Measurements from ENCODE around the gene G6PD.

G6PD gene

DNA sequence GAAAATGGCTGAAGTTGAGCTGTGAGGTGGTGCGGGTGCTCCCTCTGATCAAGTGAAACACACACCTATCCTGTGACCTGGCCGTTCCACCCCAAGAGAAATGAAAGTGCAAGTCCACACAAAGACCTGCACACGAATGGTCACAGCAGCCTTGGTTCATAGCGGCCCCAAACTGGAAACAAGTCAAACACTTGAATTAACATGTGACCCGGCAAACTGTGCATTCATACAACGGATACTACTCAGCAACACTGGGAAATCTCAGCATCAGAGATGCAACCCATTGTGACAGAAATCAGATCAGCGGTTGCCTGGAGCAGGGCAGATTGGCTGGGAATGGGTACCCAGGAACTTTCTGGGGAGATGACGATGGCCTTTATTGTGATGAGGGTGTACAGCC is 7.6 kb downstream of the G6PD start:
- ChIA-PET POLR2A (no interaction called here), CTCF (interaction anchor here (0.6 to 1.2 kb wide), 2 partner anchors 40 to 166 kb away, joined by 3 to 4 read pairs; no protein-coding TSS in a partner anchor)
- H3K27ac ChIP-seq (ENCODE audit: insufficient read depth in 1 of 2, low read depth in 1 of 2, low read length in 2 of 2, poor library complexity in 1 of 2, severe bottlenecking in 2 of 2) = no peak overlapping the region
- no peak for DNase-seq
- peaks cover 0 to 21% (median 7%) of the 10 kb centered on the region in 4 experiments for H3K36me3 ChIP-seq (ENCODE audit: control insufficient read depth in 4 of 4, insufficient read depth in 4 of 4, low read length in 3 of 4)
- 94% methylated on average over 6 of the region's 8 CpGs for WGBS (ENCODE audit: insufficient coverage)
- no peak overlapping the region for H3K4me3 ChIP-seq (ENCODE audit: control insufficient read depth in 1 of 7, extremely low read depth in 1 of 7, insufficient read depth in 4 of 7, low read depth in 2 of 7, low read length in 6 of 7)
- no peaks in the 10 kb centered on the region for H3K9me3 ChIP-seq (ENCODE audit: control extremely low read depth in 1 of 5, control insufficient read depth in 4 of 5, insufficient read depth in 2 of 5, low read depth in 1 of 5, low read length in 4 of 5)
- peaks cover 0 to 3% (median 0%) of the 10 kb centered on the region in 5 experiments for H3K27me3 ChIP-seq (replicated peaks in 2 of 5; ENCODE audit: control insufficient read depth in 4 of 5, insufficient read depth in 5 of 5, low read length in 4 of 5)
- peaks cover 7 to 40% (median 35%) of the 10 kb centered on the region in 4 experiments for H3K4me1 ChIP-seq (ENCODE audit: control extremely low read depth in 1 of 4, control insufficient read depth in 4 of 4, insufficient read depth in 4 of 4, low read length in 3 of 4)

DNA sequence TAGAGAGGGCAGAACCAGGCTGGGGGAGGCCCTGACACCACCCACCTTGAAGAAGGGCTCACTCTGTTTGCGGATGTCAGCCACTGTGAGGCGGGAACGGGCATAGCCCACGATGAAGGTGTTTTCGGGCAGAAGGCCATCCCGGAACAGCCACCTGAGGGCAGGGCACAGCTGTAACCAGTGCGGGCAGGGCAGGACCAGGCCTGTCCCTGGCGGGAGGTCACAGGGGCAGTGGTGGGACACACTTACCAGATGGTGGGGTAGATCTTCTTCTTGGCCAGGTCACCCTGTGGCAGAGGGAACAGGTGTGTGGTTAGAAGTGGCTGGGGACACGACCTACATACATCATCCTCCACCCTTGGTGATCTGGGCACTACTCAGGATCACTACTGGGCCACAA is 10.8 kb downstream of the G6PD start:
- H3K36me3 ChIP-seq (ENCODE audit: control insufficient read depth in 4 of 4, insufficient read depth in 4 of 4, low read length in 3 of 4) = peaks cover 0 to 38% (median 22%) of the 10 kb centered on the region in 4 experiments
- ChIA-PET POLR2A (no interaction called here), CTCF (interaction anchor here (0.7 to 2.8 kb wide), 4 partner anchors 46 to 231 kb away, joined by 3 to 19 read pairs (median 3); partner anchors contain the start of gene FLNA)
- WGBS (ENCODE audit: insufficient coverage) = 84% methylated on average over 9 of the region's 9 CpGs
- DNase-seq = no peak
- H3K27ac ChIP-seq (ENCODE audit: insufficient read depth in 1 of 2, low read depth in 1 of 2, low read length in 2 of 2, poor library complexity in 1 of 2, severe bottlenecking in 2 of 2) = no peak overlapping the region
- no peak overlapping the region for H3K4me3 ChIP-seq (ENCODE audit: control insufficient read depth in 1 of 7, extremely low read depth in 1 of 7, insufficient read depth in 4 of 7, low read depth in 2 of 7, low read length in 6 of 7)
- H3K4me1 ChIP-seq (ENCODE audit: control extremely low read depth in 1 of 4, control insufficient read depth in 4 of 4, insufficient read depth in 4 of 4, low read length in 3 of 4) = peaks cover 0 to 12% (median 5%) of the 10 kb centered on the region in 4 experiments
- H3K9me3 ChIP-seq (ENCODE audit: control extremely low read depth in 1 of 5, control insufficient read depth in 4 of 5, insufficient read depth in 2 of 5, low read depth in 1 of 5, low read length in 4 of 5) = no peaks in the 10 kb centered on the region
- H3K27me3 ChIP-seq (replicated peaks in 2 of 5; ENCODE audit: control insufficient read depth in 4 of 5, insufficient read depth in 5 of 5, low read length in 4 of 5) = peaks cover 0 to 4% (median 0%) of the 10 kb centered on the region in 5 experiments

DNA sequence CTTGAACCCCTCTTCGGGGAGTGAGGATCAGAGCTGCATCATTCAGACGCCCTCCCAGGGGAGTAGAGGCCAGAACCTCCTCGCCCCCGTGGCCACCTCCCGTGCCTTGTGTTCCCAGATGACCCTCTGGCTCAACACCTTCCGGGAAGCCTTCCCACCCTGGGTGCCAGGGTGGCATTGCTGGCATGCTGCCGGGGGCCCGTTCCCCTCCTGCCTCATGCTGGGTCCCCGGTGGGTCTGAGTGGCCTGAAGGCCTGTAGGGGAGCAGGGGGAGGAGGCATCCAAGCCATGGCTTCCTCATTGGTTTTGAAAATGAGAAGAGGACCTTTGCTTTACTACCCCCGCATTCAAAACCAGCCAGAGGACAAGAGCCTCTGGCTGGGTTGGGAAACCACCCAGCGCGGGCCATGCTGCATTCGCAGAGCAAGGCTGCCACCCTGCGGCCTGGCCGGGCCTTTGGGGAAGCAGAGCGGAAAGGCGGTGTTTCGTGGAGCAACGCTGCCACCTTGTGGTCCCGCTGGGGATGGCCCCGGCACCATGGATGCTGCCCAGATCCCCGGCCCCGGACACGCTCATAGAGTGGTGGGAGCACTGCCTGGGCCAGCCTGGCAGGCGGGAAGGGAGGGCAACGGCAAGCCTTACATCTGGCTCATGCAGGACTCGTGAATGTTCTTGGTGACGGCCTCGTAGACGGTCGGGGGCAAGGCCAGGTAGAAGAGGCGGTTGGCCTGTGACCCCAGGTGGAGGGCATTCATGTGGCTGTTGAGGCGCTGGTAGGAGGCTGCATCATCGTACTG is 11.9 kb downstream of the G6PD start:
- Histone ChIP-seq H3K27me3 (replicated peaks in 2 of 5; ENCODE audit: control insufficient read depth in 4 of 5, insufficient read depth in 5 of 5, low read length in 4 of 5) (peaks cover 0 to 4% (median 0%) of the 10 kb centered on the region in 5 experiments), H3K4me3 (ENCODE audit: control insufficient read depth in 1 of 7, extremely low read depth in 1 of 7, insufficient read depth in 4 of 7, low read depth in 2 of 7, low read length in 6 of 7) (no peak overlapping the region), H3K27ac (ENCODE audit: insufficient read depth in 1 of 2, low read depth in 1 of 2, low read length in 2 of 2, poor library complexity in 1 of 2, severe bottlenecking in 2 of 2) (no peak overlapping the region), H3K36me3 (ENCODE audit: control insufficient read depth in 4 of 4, insufficient read depth in 4 of 4, low read length in 3 of 4) (peaks cover 0 to 44% (median 24%) of the 10 kb centered on the region in 4 experiments), H3K9me3 (ENCODE audit: control extremely low read depth in 1 of 5, control insufficient read depth in 4 of 5, insufficient read depth in 2 of 5, low read depth in 1 of 5, low read length in 4 of 5) (no peaks in the 10 kb centered on the region), H3K4me1 (ENCODE audit: control extremely low read depth in 1 of 4, control insufficient read depth in 4 of 4, insufficient read depth in 4 of 4, low read length in 3 of 4) (peaks cover 0 to 4% (median 0%) of the 10 kb centered on the region in 4 experiments)
- CTCF ChIA-PET = interaction anchor here (0.7 to 2.8 kb wide), 8 partner anchors 11 to 230 kb away, joined by 3 to 19 read pairs (median 3); partner anchors contain the start of gene FLNA
- POLR2A ChIA-PET = no interaction called here
- 38% methylated on average over 34 of the region's 34 CpGs for WGBS (ENCODE audit: insufficient coverage)
- peak; percentile 73 to 93 (median 89) for DNase-seq

DNA sequence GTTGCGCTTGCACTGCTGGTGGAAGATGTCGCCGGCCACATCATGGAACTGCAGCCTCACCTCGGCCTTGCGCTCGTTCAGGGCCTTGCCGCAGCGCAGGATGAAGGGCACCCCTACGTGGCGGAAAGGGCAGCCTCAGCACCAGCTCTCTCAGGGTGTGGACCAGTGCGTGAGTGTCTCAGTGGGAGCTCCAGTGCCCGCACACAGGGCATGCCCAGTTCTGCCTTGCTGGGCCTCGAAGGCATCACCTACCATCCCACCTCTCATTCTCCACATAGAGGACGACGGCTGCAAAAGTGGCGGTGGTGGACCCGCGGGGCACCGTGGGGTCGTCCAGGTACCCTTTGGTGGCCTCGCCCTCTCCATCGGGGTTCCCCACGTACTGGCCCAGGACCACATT is 14.0 kb downstream of the G6PD start:
- 92% methylated on average over 19 of the region's 23 CpGs for WGBS (ENCODE audit: insufficient coverage)
- Histone ChIP-seq H3K36me3 (ENCODE audit: control insufficient read depth in 4 of 4, insufficient read depth in 4 of 4, low read length in 3 of 4) (peaks cover 0 to 44% (median 24%) of the 10 kb centered on the region in 4 experiments), H3K4me1 (ENCODE audit: control extremely low read depth in 1 of 4, control insufficient read depth in 4 of 4, insufficient read depth in 4 of 4, low read length in 3 of 4) (peaks cover 0 to 4% (median 0%) of the 10 kb centered on the region in 4 experiments), H3K9me3 (ENCODE audit: control extremely low read depth in 1 of 5, control insufficient read depth in 4 of 5, insufficient read depth in 2 of 5, low read depth in 1 of 5, low read length in 4 of 5) (no peaks in the 10 kb centered on the region), H3K4me3 (ENCODE audit: control insufficient read depth in 1 of 7, extremely low read depth in 1 of 7, insufficient read depth in 4 of 7, low read depth in 2 of 7, low read length in 6 of 7) (no peak overlapping the region), H3K27ac (ENCODE audit: insufficient read depth in 1 of 2, low read depth in 1 of 2, low read length in 2 of 2, poor library complexity in 1 of 2, severe bottlenecking in 2 of 2) (no peak overlapping the region), H3K27me3 (replicated peaks in 2 of 5; ENCODE audit: control insufficient read depth in 4 of 5, insufficient read depth in 5 of 5, low read length in 4 of 5) (peaks cover 0 to 4% (median 0%) of the 10 kb centered on the region in 5 experiments)
- POLR2A ChIA-PET = no interaction called here
- DNase-seq = no peak
- CTCF ChIA-PET = interaction anchor here (1.0 to 1.8 kb wide), 4 partner anchors 16 to 157 kb away, joined by 3 to 5 read pairs (median 3); no protein-coding TSS in a partner anchor

DNA sequence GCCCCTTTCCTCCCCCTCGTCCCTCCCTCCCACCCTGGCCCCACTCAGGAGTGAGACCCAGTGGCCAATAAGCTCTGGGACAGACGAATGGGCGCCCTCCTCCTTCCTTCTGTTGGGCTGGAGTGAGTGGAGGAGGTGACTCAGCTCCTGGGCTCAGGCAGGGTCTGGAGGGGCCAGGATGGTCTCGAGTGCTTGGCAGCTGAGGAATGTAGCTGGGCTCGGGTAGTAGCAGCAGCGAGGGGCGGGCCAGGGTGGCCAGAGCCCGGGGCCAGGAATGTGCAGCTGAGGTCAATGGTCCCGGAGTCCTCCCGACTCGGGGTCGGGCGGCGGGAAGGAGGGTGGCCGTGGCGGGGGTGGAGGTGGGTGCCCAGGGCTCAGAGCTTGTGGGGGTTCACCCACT is 15.0 kb downstream of the G6PD start:
- ChIA-PET POLR2A (interaction anchor here (0.6 to 0.7 kb wide), 2 partner anchors 118 to 135 kb away, joined by 3 read pairs; no protein-coding TSS in a partner anchor), CTCF (interaction anchor here (1.1 to 1.8 kb wide), 3 partner anchors 10 to 40 kb away, joined by 3 to 5 read pairs (median 4); no protein-coding TSS in a partner anchor)
- DNase-seq = no peak
- Histone ChIP-seq H3K27ac (ENCODE audit: insufficient read depth in 1 of 2, low read depth in 1 of 2, low read length in 2 of 2, poor library complexity in 1 of 2, severe bottlenecking in 2 of 2) (no peak overlapping the region), H3K36me3 (ENCODE audit: control insufficient read depth in 4 of 4, insufficient read depth in 4 of 4, low read length in 3 of 4) (peaks cover 0 to 44% (median 24%) of the 10 kb centered on the region in 4 experiments), H3K27me3 (replicated peaks in 2 of 5; ENCODE audit: control insufficient read depth in 4 of 5, insufficient read depth in 5 of 5, low read length in 4 of 5) (peaks cover 0 to 13% (median 0%) of the 10 kb centered on the region in 5 experiments), H3K9me3 (ENCODE audit: control extremely low read depth in 1 of 5, control insufficient read depth in 4 of 5, insufficient read depth in 2 of 5, low read depth in 1 of 5, low read length in 4 of 5) (no peaks in the 10 kb centered on the region), H3K4me1 (ENCODE audit: control extremely low read depth in 1 of 4, control insufficient read depth in 4 of 4, insufficient read depth in 4 of 4, low read length in 3 of 4) (peaks cover 0 to 11% (median 8%) of the 10 kb centered on the region in 4 experiments), H3K4me3 (ENCODE audit: control insufficient read depth in 1 of 7, extremely low read depth in 1 of 7, insufficient read depth in 4 of 7, low read depth in 2 of 7, low read length in 6 of 7) (no peak overlapping the region)
- WGBS (ENCODE audit: insufficient coverage) = 80% methylated on average over 12 of the region's 16 CpGs

DNA sequence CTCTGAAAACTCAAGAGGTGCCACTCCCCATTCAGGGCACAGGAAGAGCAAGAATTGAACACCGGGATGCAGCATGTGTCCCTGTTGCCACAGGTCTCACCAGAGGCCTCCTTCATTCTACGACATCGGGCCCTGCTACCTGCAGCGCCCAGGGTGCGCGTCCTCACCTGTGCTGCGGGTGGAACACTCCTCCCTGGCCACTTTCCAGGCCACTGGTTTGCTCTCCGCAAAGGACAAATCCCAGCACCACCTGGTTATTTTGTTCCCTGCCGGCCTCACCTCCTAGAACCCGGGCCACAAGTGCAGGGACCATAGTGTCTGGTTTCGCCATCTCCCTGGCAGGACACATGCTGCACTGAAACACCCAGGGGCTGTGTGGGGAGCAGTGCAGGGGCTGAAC is 16.4 kb downstream of the G6PD start:
- no peak for DNase-seq
- no peak overlapping the region for H3K27ac ChIP-seq (ENCODE audit: insufficient read depth in 1 of 2, low read depth in 1 of 2, low read length in 2 of 2, poor library complexity in 1 of 2, severe bottlenecking in 2 of 2)
- peaks cover 0 to 13% (median 0%) of the 10 kb centered on the region in 5 experiments for H3K27me3 ChIP-seq (replicated peaks in 2 of 5; ENCODE audit: control insufficient read depth in 4 of 5, insufficient read depth in 5 of 5, low read length in 4 of 5)
- ChIA-PET POLR2A (no interaction called here), CTCF (interaction anchor here (1.1 to 1.2 kb wide), 2 partner anchors 43 to 45 kb away, joined by 3 read pairs; no protein-coding TSS in a partner anchor)
- H3K4me1 ChIP-seq (ENCODE audit: control extremely low read depth in 1 of 4, control insufficient read depth in 4 of 4, insufficient read depth in 4 of 4, low read length in 3 of 4) = peaks cover 0 to 14% (median 9%) of the 10 kb centered on the region in 4 experiments
- no peak overlapping the region for H3K4me3 ChIP-seq (ENCODE audit: control insufficient read depth in 1 of 7, extremely low read depth in 1 of 7, insufficient read depth in 4 of 7, low read depth in 2 of 7, low read length in 6 of 7)
- peaks cover 0 to 40% (median 20%) of the 10 kb centered on the region in 4 experiments for H3K36me3 ChIP-seq (ENCODE audit: control insufficient read depth in 4 of 4, insufficient read depth in 4 of 4, low read length in 3 of 4)
- H3K9me3 ChIP-seq (ENCODE audit: control extremely low read depth in 1 of 5, control insufficient read depth in 4 of 5, insufficient read depth in 2 of 5, low read depth in 1 of 5, low read length in 4 of 5) = no peaks in the 10 kb centered on the region
- WGBS (ENCODE audit: insufficient coverage) = 94% methylated on average over 11 of the region's 11 CpGs
